ENCODE measurements around the gene U2AF1L4.
A peak's percentile ranks its signal among the peaks of the same experiment; 100 is the strongest.

Gene U2AF1L4

DNA sequence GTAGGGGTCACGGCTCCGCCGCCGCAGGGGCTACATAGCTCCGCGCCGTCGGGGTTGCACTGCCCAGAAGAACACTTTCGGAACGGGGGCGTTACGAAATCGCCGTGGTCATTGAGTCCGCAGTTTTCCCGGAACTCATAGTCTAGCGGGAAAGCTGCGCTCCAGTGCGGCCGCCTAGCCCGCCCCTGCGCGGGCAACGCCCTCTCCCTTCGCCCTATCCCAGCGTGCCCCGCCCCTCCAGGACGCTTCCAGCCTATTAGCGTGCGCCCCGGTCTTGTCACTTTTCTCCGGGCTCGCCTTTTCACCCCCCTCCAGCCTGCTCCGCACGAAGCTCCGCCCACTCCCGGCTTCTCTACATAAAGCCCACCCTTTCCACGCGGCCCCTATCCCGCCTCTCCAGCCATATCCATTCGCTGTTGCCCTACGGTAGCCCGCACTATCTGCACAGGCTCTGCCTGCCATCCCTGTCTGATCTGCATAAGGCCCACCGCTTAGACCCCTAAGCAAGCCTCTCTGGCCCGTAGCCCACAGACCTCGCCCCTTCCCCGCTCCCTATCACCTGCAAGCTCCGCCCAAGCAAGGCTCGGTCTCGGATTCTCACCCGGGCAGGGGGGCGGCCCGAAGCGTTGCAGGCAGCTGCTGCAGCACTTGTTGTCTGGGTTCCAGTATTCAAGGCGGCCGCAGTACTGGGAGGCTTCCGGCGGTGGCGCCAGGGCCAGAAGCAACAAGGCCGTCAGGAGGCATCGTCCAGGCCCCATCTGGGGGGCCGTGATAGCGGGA, 4.6 kb downstream of the U2AF1L4 start:
- peak; percentile 99 for DNase-seq (ENCODE audit: low spot score)

DNA sequence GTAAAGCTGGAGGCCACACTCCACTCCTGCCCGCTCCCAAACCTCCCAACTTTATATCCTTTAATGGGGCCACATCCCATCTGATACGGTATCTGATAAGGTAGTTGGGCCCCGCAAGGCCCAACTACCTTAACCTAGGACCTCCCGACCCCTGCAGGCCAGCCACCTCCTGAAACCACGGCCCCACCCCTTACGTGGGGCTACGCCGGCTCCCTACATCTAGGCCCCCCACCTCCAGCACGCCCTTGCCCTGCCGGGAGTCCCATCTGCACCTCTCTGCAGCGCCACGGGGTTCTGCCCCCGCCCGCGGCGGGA, 5.2 kb downstream of the U2AF1L4 start:
- DNase-seq (ENCODE audit: low spot score): no peak

DNA sequence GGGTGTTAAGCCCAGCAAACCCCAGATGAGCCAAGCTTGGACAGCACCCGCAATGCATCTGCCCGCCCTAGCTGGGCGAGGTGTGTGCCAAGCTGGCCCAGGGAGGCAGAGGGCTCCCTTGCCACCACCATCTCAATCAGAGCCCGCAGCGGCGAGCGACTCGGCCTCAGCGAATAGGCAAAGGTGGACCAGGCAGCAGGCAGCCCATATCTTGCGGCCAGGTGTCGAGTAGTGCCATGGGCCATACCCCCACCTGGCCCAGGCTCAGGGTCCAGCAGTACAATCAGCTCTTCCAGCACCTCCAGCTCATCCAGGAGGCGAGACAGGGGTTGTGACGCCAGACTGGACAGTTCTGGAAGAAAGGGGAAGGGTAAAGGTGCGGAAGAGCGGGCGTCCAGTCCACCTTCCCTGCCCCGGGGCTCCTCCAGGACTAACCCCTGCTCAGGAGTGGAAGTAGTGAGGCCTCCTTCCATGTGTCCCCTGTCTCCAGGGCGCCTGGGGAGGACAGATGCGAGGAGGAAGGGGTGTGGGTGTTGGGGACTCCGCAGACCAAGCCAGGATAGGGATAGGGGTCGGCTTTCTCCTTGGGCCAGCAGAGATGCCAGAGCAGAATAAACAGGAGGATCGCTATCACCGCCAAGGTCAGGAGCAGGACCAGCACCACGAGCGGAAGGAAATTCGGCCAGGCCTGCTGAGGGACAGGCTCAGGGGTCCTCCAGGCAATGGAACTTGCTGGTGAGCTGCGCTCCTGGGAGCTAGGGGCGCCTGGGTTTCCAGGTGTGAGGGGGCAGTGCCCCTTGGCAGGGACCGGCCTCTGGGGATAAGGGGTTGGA, 5.7 kb downstream of the U2AF1L4 start:
- DNase-seq (ENCODE audit: low spot score): no peak

DNA sequence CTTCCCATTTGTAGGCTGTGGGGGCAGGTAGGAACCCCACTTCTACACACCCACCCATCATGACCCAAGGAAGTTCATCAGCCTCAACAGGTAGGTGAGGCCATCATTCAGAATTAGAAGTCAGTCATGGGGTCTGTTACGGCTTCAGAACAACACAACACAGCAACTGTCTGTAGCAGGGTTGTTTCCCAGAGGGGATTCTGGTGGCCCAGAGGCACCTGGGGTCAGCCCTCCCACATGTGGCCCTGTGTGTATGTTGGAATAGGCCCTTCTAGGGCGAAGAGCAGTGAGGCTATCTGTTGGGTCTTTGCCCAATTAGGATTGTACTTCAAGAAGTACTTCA, 6.4 kb downstream of the U2AF1L4 start:
- DNase-seq (ENCODE audit: low spot score): no peak

DNA sequence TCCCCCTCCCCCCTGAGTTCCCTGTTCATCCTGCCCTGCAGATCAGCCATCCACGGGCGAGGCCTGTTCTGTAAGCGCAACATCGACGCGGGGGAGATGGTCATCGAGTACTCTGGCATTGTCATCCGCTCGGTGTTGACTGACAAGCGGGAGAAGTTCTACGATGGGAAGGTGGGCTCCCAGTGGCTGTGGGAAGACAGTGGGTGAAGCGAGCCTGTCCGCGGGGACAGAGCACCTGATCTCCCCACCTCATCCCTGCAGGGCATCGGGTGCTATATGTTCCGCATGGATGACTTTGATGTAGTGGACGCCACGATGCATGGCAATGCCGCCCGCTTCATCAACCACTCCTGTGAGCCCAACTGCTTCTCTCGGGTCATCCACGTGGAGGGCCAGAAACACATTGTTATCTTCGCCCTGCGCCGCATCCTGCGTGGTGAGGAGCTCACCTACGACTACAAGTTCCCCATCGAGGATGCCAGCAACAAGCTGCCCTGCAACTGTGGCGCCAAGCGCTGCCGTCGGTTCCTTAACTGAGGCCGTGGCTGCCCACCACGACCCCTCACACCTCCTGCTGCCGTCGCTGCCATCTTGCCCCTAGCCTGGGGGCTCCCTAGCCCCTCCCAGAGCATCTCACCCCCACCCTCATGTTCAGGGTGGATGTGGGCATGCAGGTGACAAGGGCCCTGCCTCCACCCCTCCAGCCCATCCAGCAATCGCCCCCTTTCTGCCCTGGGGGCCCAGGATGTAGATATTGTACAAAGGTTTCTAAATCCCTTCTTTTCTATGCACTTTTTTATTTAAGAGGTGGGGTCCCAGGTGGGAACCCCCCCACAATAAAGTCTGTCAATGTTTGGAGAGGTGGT, 7.0 kb downstream of the U2AF1L4 start:
- no peak for DNase-seq (ENCODE audit: low spot score)

DNA sequence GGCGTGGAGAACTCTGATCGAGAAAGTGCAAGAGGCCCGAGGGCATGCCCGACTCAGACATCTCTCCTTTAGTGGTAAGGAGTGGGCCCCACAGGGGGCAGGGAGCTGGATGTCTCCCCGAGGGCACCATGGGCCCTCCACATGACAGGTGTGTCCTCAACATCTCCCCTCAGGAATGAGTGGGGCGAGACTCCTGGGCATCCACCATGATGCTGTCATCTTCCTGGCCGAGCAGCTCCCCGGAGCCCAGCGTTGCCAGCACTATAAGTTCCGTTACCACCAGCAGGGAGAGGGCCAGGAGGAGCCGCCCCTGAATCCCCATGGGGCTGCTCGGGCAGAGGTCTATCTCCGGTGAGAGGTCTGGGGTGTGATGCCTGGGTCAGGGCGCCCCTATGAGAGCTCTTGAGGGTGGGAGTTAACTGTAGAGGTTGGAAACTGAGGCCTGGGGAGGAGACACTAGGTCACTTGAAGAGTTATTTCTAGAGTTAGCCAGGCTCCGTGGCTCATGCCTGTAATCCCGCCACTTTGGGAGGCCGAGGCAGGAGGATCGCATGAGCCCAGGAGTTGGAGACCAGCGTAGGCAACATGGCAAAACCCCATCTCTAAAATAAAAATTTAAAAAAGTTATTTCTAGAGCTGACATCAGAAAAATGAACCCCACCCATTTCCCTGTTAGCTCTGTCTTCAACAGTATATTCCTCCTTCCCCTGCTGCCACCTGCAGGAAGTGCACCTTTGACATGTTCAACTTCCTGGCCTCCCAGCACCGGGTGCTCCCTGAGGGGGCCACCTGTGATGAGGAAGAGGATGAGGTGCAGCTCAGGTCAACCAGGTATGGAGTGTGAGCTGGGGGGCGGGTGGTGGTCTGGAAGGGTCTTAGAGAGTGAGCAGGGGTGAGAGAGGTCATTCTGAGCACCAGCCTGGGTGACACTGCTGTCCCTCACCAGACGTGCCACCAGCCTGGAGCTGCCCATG, 8.0 kb downstream of the U2AF1L4 start:
- no peak for DNase-seq (ENCODE audit: low spot score)

DNA sequence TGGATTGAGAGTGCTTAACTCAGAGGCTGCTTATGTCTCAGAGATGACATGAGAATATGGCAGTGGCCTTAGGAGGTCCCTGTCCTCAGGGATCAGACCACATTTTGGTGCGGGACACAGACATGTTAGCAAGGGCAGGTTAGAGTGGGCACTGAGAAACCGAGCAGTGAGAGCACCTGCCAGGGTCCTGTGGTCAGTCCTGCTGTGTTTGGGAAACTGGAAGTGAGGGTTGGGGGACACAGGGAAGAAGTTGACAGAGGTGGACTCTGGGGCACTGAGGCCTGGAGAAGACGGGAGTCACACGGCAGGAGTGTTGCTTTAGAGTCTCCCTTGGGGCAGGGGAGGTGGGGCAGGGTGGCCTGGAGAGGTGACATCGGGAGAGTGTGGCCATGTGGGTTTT, 10.3 kb downstream of the U2AF1L4 start:
- no peak for DNase-seq (ENCODE audit: low spot score)

DNA sequence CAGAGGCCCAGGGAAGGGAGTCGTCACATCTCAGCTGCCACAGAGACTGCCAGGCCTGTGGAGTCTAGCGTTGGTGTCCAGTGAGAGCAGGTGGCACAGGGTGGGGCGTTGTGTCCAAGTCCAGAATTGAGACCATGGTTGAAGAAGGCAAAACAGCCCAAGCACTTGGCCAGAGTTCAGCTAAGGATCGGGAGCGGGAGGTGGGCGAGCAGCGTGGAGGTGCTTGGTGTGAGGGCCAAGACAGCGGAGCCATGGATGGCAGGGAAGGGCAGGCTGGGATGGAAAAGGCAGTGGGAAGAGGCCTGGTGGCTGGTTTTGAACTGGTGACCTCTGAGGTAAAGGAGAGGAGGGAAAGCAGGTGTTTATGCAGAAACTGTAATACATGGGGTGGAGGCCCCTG, 10.9 kb downstream of the U2AF1L4 start:
- no peak for DNase-seq (ENCODE audit: low spot score)

DNA sequence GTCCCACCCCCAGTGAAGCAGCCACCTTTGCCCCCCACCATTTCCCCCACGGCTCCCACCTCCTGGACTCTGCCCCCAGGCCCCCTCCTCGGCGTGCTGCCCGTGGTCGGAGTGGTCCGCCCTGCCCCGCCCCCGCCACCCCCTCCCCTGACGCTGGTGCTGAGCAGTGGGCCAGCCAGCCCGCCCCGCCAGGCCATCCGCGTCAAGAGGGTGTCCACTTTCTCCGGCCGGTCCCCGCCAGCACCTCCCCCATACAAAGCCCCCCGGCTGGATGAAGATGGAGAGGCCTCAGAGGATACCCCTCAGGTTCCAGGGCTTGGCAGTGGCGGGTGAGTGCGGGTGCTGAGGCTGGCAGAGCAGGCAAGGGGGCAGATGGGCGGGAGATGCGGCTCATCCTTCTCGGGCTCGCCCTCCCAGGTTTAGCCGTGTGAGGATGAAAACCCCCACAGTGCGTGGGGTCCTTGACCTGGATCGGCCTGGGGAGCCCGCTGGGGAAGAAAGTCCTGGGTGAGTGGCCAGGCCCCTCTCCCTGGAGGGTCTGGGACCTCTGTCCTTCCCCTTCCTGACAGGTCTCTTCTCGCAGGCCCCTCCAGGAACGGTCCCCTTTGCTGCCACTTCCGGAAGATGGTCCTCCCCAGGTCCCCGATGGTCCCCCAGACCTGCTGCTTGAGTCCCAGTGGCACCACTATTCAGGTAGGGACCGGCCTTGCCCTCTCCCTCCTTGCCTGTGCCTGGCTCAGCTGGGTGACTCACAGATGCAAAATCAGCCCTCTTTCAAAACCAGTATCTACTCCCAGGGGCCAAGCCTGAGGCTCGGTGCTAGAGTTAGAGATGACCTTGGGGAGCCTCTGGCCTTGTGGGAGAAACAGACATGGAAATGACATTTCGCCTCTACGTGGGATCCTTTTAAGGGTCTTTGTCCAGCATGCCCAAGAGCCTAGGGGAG, 11.8 kb downstream of the U2AF1L4 start:
- DNase-seq (ENCODE audit: low spot score): no peak

DNA sequence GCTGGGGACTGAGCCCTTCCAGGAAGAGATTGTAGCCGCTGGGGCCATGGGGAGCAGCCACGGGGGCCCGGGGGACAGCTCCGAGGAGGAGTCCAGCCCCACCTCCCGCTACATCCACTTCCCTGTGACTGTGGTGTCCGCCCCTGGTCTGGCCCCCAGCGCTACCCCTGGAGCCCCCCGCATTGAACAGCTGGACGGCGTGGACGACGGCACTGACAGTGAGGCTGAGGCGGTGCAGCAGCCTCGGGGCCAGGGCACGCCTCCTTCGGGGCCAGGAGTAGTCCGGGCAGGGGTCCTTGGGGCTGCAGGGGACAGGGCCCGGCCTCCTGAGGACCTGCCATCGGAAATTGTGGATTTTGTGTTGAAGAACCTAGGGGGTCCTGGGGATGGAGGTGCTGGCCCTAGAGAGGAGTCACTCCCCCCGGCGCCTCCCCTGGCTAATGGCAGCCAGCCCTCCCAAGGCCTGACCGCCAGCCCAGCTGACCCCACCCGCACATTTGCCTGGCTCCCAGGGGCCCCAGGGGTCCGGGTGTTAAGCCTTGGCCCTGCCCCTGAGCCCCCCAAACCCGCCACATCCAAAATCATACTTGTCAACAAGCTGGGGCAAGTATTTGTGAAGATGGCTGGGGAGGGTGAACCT, 12.6 kb downstream of the U2AF1L4 start:
- no peak for DNase-seq (ENCODE audit: low spot score)

DNA sequence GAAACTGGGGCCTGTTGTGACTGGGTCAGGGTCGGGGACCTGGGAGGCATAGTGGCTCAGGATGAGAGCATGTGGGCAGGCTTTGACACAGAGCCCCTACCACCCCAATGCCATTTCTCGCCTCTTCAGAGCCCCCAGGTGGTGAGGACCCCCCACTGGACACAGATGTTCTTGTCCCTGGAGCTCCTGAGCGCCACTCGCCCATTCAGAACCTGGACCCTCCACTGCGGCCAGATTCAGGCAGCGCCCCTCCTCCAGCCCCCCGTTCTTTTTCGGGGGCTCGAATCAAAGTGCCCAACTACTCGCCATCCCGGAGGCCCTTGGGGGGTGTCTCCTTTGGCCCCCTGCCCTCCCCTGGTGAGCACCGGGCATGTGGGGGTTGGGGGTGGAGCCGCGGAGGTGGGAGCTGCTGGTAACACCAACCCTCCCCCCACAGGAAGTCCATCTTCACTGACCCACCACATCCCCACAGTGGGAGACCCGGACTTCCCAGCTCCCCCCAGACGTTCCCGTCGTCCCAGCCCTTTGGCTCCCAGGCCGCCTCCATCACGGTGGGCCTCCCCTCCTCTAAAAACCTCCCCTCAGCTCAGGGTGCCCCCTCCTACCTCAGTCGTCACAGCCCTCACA, 13.3 kb downstream of the U2AF1L4 start:
- DNase-seq (ENCODE audit: low spot score): no peak

DNA sequence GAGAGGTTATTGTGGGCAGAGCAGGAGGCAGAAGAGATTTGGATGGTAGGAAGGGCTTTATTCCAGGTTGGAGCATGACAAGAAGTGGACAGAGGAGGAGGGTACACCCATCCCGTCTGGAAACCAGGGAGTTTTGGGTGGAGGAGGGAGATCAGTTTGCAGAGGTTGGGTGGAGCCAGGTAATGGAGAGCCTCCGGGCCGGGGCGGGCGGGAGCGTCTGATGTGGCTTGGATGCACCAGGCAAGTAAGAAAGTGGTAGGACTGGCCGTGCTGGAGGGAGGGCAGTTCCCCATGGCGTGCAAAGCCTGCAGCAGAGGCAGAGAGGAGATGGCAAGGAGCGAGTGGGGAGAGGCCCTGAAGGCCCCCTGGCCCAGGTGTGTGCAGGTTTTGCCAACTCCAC, 13.9 kb downstream of the U2AF1L4 start:
- DNase-seq (ENCODE audit: low spot score): no peak

DNA sequence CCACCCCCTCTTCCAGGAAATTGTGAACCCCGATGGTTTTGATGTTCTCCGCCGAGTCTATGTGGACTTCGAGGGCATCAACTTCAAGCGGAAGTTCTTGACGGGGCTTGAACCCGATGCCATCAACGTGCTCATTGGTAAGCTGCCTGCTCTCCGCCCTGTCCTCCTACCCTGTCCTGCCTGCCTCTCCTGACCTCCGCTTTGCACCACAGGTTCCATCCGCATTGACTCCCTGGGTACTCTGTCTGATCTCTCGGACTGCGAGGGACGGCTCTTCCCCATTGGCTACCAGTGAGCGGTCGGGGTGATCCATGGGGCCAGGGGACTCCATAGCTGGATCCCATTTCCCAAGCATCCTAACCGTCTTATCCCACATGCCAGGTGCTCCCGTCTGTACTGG, 14.9 kb downstream of the U2AF1L4 start:
- DNase-seq (ENCODE audit: low spot score): no peak

DNA sequence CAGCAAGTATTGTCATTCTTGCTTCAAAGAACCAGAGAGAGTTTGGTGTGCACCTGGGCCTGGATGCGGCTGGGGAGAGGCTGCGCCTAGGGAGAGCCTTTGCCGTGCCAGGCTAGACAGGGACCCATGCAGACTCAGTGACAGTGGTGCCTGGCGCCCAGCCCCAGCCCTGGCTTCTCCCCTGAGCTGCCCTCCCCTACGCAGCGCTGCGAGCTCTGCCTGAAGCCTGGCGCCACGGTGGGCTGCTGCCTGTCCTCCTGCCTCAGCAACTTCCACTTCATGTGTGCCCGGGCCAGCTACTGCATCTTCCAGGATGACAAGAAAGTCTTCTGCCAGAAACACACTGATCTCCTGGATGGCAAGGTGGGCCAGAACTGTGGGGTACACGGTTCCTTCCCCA, 15.5 kb downstream of the U2AF1L4 start:
- DNase-seq (ENCODE audit: low spot score): no peak

DNA sequence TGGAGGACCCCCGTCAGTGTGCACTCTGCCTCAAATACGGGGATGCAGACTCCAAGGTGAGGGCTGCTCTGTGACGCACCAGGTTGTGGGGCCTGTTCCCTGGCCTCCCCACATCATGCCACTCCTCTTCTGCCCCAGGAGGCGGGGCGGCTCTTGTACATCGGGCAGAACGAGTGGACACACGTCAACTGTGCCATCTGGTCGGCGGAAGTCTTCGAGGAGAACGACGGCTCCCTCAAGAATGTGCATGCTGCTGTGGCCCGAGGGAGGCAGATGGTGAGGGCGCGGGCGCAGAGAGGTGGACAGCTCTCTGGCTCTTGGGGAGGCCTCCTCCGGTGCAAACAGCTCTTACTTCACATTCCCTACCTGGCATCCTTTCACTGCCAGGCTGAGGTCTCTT, 16.2 kb downstream of the U2AF1L4 start:
- no peak for DNase-seq (ENCODE audit: low spot score)

DNA sequence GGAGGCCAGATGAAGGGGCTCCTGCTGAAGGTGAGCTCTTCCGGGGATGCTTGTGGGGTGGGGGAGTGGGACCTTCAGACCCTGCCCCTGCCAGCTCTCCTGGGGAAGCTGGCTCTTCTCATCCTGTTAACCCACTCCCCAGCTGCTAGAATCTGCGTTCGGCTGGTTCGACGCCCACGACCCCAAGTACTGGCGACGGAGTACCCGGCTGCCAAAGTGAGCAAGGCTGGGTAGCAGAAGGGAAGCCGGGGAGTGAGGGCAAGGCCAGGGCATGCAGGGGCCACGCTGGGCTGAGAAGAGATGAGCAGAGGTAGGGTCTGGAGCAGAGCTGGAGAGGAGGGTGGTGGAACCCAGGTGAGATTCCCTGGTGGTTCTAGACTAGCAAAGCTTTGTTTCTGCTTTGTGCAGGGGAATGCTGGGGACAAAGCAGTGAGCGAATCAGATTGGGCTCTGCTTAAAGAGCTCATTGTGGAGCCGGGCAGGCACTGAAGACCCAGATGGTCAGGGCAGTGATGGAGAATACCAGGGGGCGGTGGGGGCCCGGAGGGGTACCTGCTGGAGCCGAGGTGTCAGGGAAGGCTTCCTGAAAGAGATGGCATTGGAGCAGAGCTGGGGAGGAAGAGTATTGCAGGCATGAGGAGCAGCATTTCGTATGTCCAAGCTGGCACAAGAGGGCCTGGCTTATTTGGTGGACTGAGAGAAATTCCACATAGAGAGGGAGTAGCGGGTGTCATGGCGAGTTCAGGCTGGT, 17.1 kb downstream of the U2AF1L4 start:
- no peak for DNase-seq (ENCODE audit: low spot score)

DNA sequence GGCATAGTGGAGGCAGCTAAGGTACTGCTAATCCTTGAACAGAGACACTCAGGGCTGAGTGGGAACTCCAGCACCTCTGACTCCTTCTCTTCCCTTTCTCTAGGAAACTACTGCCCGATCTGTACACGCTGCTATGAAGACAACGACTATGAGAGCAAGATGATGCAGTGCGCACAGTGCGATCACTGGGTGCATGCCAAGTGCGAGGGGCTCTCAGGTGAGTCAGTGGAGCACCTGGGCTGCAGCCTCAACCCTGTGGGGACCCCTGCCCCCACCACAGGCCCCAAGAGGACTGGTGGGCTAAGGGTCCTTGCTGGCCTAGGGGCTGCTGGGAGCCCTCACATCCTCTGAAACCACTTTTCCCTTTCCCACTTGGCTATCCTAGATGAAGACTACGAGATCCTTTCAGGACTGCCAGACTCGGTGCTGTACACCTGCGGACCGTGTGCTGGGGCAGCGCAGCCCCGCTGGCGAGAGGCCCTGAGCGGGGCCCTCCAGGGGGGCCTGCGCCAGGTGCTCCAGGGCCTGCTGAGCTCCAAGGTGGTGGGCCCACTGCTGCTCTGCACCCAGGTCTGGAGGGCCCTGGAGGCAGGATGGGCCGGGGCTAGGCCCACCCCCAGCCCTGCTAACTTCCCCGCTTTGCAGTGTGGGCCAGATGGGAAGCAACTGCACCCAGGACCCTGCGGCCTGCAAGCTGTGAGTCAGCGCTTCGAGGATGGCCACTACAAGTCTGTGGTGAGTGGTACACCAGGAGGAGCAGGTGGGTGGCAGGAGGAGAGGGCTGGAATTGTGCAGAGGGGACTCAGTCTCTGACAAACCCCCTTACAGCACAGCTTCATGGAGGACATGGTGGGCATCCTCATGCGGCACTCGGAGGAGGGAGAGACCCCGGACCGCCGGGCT, 17.9 kb downstream of the U2AF1L4 start:
- DNase-seq (ENCODE audit: low spot score): no peak
